HG02623 (cell line): ENCODE results near the gene ASAP2.
"Not testable (repeated sequence)": the region's sequence is repeated elsewhere in the genome, so short reads cannot be mapped to it uniquely, and the experiment has no call there.

Source experiments
- ATAC-seq: cut with Tn5 transposase; IDR thresholded peaks from one replicate; pipeline ENCODE4 v1.9.1; 2021; ENCODE audit warnings: moderate library complexity; ENCODE audit not compliant: unreplicated experiment

ASAP2 gene

GRCh38 chr2:9397201-9397600, 190.6 kb downstream of the ASAP2 start:
- no peak for ATAC-seq

GRCh38 chr2:9398251-9398650, 191.6 kb downstream of the ASAP2 start:
- ATAC-seq: not testable (repeated sequence)

GRCh38 chr2:9398881-9399780, 192.5 kb downstream of the ASAP2 start:
- no peak for ATAC-seq

- no peak for ATAC-seq
Observed at GRCh38 chr2:9400268-9401058, 193.9 kb downstream of the ASAP2 start.

GRCh38 chr2:9401059-9401547, 194.5 kb downstream of the ASAP2 start:
- no peak for ATAC-seq

- no peak for ATAC-seq
Observed at GRCh38 chr2:9401646-9402371, 195.2 kb downstream of the ASAP2 start.

- ATAC-seq: no peak
Observed at GRCh38 chr2:9403924-9404323, 197.3 kb downstream of the ASAP2 start.

GRCh38 chr2:9404451-9404850, 197.8 kb downstream of the ASAP2 start:
- ATAC-seq: no peak

- ATAC-seq: no peak
Observed at GRCh38 chr2:9405636-9406035, 199.0 kb downstream of the ASAP2 start.

- no peak for ATAC-seq
Observed at GRCh38 chr2:9406529-9407362, 200.1 kb downstream of the ASAP2 start.

- no peak for ATAC-seq
Observed at GRCh38 chr2:9407363-9407811, 200.8 kb downstream of the ASAP2 start.

- no peak for ATAC-seq
Observed at GRCh38 chr2:9408641-9409151, 202.1 kb downstream of the ASAP2 start.

- peak; percentile 95 for ATAC-seq
Observed at GRCh38 chr2:9410108-9410507, 203.5 kb downstream of the ASAP2 start.

- no peak for ATAC-seq
Observed at GRCh38 chr2:9412781-9413180, 206.2 kb downstream of the ASAP2 start.

- ATAC-seq: no peak
Observed at GRCh38 chr2:9415516-9416169, 209.0 kb downstream of the ASAP2 start.

GRCh38 chr2:9416267-9416961, 209.8 kb downstream of the ASAP2 start:
- no peak for ATAC-seq

- no peak for ATAC-seq
Observed at GRCh38 chr2:9416962-9417316, 210.3 kb downstream of the ASAP2 start.

- ATAC-seq: no peak
Observed at GRCh38 chr2:9417725-9418124, 211.1 kb downstream of the ASAP2 start.

GRCh38 chr2:9418746-9419145, 212.1 kb downstream of the ASAP2 start:
- no peak for ATAC-seq
